ENCODE results near the gene NOP9. TPM values are rescaled to one million over a fixed set of nuclear protein-coding genes. Genes with fewer than 3 reads are reported as not detected.

NOP9 gene, protein sequence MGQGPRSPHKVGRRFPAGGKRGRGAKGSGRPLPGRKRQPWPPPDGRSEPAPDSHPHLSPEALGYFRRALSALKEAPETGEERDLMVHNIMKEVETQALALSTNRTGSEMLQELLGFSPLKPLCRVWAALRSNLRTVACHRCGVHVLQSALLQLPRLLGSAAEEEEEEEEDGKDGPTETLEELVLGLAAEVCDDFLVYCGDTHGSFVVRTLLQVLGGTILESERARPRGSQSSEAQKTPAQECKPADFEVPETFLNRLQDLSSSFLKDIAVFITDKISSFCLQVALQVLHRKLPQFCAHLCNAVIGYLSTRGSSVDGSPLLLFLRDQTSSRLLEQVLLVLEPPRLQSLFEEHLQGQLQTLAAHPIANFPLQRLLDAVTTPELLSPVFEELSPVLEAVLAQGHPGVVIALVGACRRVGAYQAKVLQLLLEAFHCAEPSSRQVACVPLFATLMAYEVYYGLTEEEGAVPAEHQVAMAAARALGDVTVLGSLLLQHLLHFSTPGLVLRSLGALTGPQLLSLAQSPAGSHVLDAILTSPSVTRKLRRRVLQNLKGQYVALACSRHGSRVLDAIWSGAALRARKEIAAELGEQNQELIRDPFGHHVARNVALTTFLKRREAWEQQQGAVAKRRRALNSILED
- 22.1 and 22.9 TPM in 2 replicates for total RNA-seq (2012; rRNA removed)

DNA sequence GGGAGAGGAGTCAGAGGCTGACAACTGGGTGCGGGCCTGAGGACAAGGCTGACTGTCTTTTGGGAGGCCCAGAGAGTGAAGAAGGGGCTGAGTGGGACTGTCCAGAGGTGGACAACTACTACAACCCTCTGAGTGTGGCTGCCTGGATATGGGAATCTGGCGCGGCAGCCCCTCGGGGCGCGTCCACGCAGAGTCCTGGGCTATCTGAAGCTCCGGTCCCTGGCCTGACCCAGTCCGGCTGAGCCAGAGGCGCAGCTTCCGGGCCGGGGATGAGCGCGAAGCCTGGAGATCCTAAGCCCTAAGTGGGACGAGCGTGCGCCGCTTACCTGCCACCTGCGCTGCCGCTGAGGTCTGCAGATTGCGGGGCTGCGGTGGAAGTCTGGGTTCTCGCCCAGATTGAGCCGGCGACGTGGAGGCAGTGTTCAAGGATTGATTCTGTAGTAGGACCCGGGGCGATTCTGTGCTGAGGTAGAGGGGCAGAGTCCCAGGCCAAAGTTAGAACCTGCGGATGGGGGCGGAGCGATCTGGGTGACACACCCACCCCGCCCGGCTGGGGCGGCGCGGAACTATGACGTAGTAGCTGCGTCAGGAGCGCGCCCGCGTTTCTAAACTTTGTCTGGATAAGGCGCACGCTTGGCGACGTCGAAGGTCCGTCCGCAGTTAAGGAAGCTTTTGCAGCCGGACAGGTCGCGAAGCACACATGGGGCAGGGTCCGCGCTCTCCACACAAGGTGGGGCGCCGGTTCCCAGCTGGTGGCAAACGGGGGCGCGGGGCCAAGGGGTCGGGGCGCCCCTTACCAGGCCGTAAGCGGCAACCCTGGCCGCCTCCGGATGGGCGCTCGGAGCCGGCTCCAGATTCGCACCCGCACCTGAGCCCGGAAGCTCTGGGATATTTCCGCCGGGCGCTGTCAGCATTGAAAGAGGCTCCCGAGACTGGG lies at the start of gene NOP9, which contains the start of gene DHRS1:
NOP9 (plus strand) TSS at position 596 of the 937 bp plus-strand sequence; CDS start at position 701, 105 bp downstream.
DHRS1 (minus strand) TSS at position 526 of the 937 bp plus-strand sequence. CDS start 674 bp downstream, outside the sequence.
- Histone ChIP-seq H3K36me3 (ENCODE audit: insufficient read depth, low read length) (peaks cover 41% of the 10 kb centered on the region), H3K9me3 (replicated peaks; ENCODE audit: low read length) (no peaks in the 10 kb centered on the region), H3K27me3 (ENCODE audit: control insufficient read depth, insufficient read depth, low read length) (no peaks in the 10 kb centered on the region), H3K9ac (ENCODE audit: low read depth, low read length) (peak within 1 kb of the TSS; percentile 91), H3K4me2 (ENCODE audit: low read length) (peak within 1 kb of the TSS; percentile 99), H3K4me3 (ENCODE audit: low read length) (peak within 1 kb of the TSS; percentile 98), H3K4me1 (ENCODE audit: control insufficient read depth, insufficient read depth, low read length) (peaks cover 19% of the 10 kb centered on the region)

DNA sequence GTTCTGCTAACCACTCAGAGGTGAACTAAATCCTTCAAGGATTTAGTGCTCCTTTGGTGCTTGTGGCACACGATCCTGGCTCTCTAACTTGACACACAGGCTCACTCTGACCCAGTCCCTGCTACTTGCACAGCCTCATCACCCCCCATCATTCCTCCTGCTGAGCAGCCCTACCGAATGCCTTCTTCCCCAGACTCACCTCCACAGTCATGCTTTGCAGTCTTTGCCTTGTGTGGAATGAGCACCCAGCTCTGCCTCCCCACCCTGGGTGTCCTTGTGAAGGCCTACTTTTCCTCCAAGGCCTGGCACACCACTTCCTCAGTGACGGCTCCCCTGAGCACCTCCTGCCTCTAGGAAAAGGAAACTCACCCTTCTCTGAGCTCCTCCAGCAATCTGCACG lies 49.3 kb upstream of the NOP9 start:
- Histone ChIP-seq H3K4me1 (ENCODE audit: control insufficient read depth, insufficient read depth, low read length) (no peaks in the 10 kb centered on the region), H3K9ac (ENCODE audit: low read depth, low read length) (no peak overlapping the region), H3K9me3 (replicated peaks; ENCODE audit: low read length) (no peaks in the 10 kb centered on the region), H3K27me3 (ENCODE audit: control insufficient read depth, insufficient read depth, low read length) (no peaks in the 10 kb centered on the region), H3K4me2 (ENCODE audit: low read length) (no peak overlapping the region), H3K4me3 (ENCODE audit: low read length) (no peak overlapping the region), H3K36me3 (ENCODE audit: insufficient read depth, low read length) (no peaks in the 10 kb centered on the region)

DNA sequence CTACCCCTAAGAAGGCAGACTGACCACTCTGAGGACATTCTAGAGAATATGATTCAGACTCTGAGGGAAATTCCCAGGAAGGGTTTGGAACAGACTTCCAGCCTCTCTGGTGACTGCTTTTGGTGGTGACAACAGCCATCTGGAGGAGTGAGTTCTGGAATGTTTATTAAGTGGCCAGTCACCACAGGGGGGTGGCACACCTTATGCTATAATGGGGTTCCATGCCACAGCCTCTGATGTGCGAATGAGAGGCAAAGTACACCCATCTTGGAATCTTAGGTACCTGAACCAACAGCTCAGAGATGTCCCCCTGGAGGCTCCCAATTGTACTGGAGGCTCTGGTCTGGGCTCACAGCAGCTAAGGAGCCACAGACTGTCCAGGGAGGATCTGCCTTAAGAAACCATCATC lies 47.8 kb upstream of the NOP9 start:
- Histone ChIP-seq H3K4me2 (ENCODE audit: low read length) (no peak overlapping the region), H3K9ac (ENCODE audit: low read depth, low read length) (no peak overlapping the region), H3K4me1 (ENCODE audit: control insufficient read depth, insufficient read depth, low read length) (no peaks in the 10 kb centered on the region)

DNA sequence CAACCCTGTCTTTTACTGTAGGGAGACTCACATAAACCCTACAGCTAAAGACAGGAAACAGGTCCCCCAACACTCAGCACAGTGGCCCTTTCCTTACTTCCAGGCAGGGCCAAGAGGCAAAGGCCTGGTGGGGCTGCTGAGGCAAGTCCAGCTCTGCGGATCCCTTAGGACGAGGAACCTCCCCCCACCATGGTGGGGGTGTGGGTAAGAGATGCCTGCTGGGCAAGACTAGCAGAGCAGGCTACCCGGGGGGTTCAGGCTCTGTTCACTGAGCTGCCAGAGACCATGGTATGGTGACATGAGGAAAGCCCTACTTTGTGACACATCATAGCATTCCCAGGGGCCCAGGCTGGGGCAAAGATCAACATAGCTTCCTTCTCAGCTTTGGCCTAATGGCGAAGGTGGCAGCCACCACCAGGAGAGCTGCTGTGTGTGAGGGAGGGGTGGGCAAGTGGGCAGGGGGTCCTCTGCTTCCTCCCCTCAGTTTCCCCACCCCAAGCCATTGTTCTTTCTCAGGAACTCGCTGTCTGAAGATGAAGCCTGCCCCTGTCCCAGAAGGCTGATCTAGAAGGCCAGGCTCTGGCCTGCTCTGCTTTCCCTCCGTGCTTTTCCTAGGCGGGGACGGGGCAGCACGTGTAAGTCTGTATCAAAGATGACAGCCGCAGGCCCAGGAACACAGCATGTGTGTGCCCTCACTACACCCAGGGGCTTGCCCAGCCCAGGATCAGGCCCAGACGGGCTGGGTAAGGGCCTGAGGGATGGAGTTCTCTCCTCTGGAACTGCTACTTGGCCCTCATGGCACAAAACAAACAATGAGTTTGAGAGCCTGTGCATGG lies 47.1 kb upstream of the NOP9 start:
- Histone ChIP-seq H3K4me2 (ENCODE audit: low read length) (no peak overlapping the region), H3K36me3 (ENCODE audit: insufficient read depth, low read length) (no peaks in the 10 kb centered on the region), H3K9me3 (replicated peaks; ENCODE audit: low read length) (no peaks in the 10 kb centered on the region), H3K27me3 (ENCODE audit: control insufficient read depth, insufficient read depth, low read length) (no peaks in the 10 kb centered on the region), H3K4me3 (ENCODE audit: low read length) (no peak overlapping the region), H3K4me1 (ENCODE audit: control insufficient read depth, insufficient read depth, low read length) (no peaks in the 10 kb centered on the region), H3K9ac (ENCODE audit: low read depth, low read length) (no peak overlapping the region)

More for the DNA sequence above, 47.8 kb upstream of the NOP9 start:
- Histone ChIP-seq H3K36me3 (ENCODE audit: insufficient read depth, low read length) (no peaks in the 10 kb centered on the region), H3K4me3 (ENCODE audit: low read length) (no peak overlapping the region), H3K9me3 (replicated peaks; ENCODE audit: low read length) (no peaks in the 10 kb centered on the region), H3K27me3 (ENCODE audit: control insufficient read depth, insufficient read depth, low read length) (no peaks in the 10 kb centered on the region)

DNA sequence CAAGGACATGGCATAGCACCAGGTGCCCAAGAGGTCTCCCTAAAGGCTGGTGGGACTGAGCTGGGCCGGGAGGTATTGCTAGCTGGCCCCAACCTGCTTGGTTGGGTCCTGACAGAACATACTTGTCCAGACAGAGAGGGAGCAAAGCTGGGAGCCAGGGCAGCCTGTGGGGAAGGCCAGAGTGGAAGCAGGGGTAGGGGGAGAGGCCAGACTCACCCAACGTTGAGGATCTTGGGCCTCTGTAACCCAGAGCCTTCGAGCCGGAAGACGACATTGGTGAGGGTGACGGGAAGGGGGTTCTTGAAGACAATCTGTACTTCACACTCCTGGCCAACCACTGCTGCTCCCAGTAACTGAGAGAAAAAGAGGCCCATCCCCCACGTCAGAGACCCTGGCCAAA lies 45.7 kb upstream of the NOP9 start:
- H3K27me3 ChIP-seq (ENCODE audit: control insufficient read depth, insufficient read depth, low read length), result no peaks in the 10 kb centered on the region
- no peak overlapping the region for H3K9ac ChIP-seq (ENCODE audit: low read depth, low read length)
- H3K4me1 ChIP-seq (ENCODE audit: control insufficient read depth, insufficient read depth, low read length), result peaks cover 1% of the 10 kb centered on the region
- H3K4me2 ChIP-seq (ENCODE audit: low read length), result no peak overlapping the region
- H3K36me3 ChIP-seq (ENCODE audit: insufficient read depth, low read length), result no peaks in the 10 kb centered on the region
- H3K9me3 ChIP-seq (replicated peaks; ENCODE audit: low read length), result no peaks in the 10 kb centered on the region
- no peak overlapping the region for H3K4me3 ChIP-seq (ENCODE audit: low read length)

DNA sequence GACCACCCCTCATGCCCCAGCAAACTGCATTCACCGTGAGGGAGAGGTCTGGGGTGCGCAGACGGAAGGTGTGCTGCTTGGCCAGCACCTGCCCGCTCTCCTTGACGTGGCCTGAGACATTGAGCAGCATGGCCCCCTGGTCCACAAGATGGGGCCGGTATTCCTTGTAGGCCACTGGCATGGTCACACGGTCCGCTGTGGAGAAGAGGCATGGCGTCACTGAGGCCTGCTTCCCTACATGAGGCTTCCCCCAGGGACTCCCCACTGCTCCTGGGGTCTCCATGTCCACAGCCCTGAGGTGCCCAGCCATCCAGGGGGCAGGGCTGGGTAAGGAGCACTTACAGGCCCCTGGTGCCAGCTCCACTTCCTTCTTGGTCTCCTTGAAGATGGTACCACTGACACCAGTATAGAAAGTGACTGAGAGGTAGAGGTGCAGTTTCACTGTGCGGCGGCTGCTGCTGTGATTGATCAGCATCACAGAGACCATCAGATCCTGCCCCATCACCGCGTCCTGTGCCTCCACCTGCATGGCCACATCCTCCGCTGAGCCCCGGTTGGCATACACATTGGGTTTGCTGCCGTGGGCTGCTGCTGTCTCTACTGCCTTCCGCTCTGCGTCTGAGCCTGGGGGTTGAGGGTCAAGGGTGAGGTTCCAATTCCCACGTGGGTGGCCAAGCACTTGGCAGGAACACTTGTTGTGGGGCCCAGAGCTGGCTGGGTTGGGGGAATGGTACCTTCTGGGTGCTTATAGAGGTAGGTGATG lies 44.8 kb upstream of the NOP9 start:
- Histone ChIP-seq H3K27me3 (ENCODE audit: control insufficient read depth, insufficient read depth, low read length) (no peaks in the 10 kb centered on the region), H3K4me1 (ENCODE audit: control insufficient read depth, insufficient read depth, low read length) (peaks cover 8% of the 10 kb centered on the region), H3K9ac (ENCODE audit: low read depth, low read length) (no peak overlapping the region), H3K36me3 (ENCODE audit: insufficient read depth, low read length) (no peaks in the 10 kb centered on the region), H3K4me3 (ENCODE audit: low read length) (no peak overlapping the region), H3K9me3 (replicated peaks; ENCODE audit: low read length) (no peaks in the 10 kb centered on the region), H3K4me2 (ENCODE audit: low read length) (no peak overlapping the region)

DNA sequence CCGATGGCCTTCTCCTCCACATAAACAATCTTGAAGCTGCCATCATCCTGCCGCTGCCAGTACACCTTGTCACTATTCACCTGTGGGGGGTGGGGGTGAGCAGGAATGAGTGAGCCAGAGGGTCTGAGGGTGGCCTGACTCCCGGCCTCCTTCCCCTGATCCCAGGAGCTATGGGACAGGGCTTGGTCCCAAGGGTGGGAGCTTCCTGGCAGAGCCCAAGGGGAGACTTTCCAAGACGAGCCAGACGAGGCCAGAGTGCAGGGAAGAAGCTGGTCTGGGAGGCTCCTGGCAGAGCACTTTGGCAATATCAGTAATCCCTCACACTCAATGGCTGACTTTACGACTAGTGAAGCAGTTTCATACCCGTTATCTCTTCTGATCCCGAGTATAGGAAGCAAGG lies 44.2 kb upstream of the NOP9 start:
- H3K4me3 ChIP-seq (ENCODE audit: low read length), result no peak overlapping the region
- peaks cover 8% of the 10 kb centered on the region for H3K4me1 ChIP-seq (ENCODE audit: control insufficient read depth, insufficient read depth, low read length)
- no peaks in the 10 kb centered on the region for H3K9me3 ChIP-seq (replicated peaks; ENCODE audit: low read length)
- H3K36me3 ChIP-seq (ENCODE audit: insufficient read depth, low read length), result no peaks in the 10 kb centered on the region
- H3K4me2 ChIP-seq (ENCODE audit: low read length), result no peak overlapping the region
- no peaks in the 10 kb centered on the region for H3K27me3 ChIP-seq (ENCODE audit: control insufficient read depth, insufficient read depth, low read length)
- H3K9ac ChIP-seq (ENCODE audit: low read depth, low read length), result no peak overlapping the region

DNA sequence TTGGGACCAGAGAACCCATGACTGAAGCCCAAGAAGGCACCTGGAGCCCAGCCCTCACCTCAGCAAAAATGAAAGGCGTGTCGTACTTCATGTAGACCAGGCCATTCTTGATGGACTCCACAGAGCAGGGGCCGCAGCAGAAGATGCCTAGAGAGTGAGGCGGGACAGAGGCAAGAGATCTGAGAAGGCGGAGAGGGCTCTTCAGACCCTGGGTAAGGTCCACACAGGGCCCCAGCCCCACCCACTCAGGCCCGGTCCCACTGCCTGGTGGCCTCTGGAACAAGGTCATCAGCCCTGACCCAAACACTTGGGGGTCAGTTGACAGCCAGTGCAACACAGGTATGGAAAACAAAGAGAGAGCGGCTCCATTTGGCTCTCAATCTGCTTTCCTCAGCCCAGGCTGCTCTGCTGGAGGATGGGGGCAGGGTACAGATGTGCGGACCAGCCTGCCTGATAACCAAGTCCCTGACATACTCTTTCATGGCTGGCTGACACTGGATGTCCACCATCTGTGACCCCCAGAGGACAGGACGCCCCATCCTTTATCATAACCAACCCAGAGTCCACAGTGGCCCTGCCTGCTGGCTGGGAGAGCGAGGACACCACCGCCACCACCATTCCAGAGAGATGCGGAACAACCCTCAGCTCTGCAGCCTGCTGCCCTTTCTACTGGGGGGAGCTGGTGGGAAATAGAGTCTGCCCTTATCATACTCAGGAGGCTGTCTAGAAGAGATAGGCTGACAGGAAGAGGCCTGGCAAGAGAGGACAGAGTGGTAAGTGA lies 43.5 kb upstream of the NOP9 start:
- H3K4me3 ChIP-seq (ENCODE audit: low read length), result no peak overlapping the region
- no peaks in the 10 kb centered on the region for H3K36me3 ChIP-seq (ENCODE audit: insufficient read depth, low read length)
- no peaks in the 10 kb centered on the region for H3K9me3 ChIP-seq (replicated peaks; ENCODE audit: low read length)
- H3K9ac ChIP-seq (ENCODE audit: low read depth, low read length), result no peak overlapping the region
- no peaks in the 10 kb centered on the region for H3K27me3 ChIP-seq (ENCODE audit: control insufficient read depth, insufficient read depth, low read length)
- no peak overlapping the region for H3K4me2 ChIP-seq (ENCODE audit: low read length)
- peaks cover 8% of the 10 kb centered on the region for H3K4me1 ChIP-seq (ENCODE audit: control insufficient read depth, insufficient read depth, low read length)

DNA sequence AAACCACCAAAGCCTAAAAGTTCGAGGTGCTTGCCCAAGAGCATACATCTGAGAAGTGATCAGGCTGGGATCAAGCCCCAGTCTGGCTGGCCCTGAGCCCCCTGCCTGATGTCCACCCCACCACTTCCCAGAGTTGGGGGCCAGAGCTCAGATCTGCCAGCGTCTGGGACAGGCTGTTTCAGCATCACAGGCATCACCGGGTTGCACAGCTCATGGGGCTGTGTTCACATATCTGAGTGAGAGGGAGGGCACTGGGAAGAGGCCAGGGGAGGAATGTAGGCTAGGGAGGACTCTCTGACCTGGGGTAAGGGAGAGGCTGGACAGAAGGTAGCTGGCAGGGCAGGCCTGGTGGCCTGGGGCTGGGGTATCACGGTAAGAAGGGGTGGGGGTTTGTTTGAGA lies 42.7 kb upstream of the NOP9 start:
- Histone ChIP-seq H3K9me3 (replicated peaks; ENCODE audit: low read length) (no peaks in the 10 kb centered on the region), H3K27me3 (ENCODE audit: control insufficient read depth, insufficient read depth, low read length) (no peaks in the 10 kb centered on the region), H3K36me3 (ENCODE audit: insufficient read depth, low read length) (no peaks in the 10 kb centered on the region), H3K4me3 (ENCODE audit: low read length) (no peak overlapping the region), H3K9ac (ENCODE audit: low read depth, low read length) (no peak overlapping the region), H3K4me2 (ENCODE audit: low read length) (no peak overlapping the region), H3K4me1 (ENCODE audit: control insufficient read depth, insufficient read depth, low read length) (peaks cover 8% of the 10 kb centered on the region)
